Osteoblast (primary cell): ENCODE data around the gene NOS3. TPM values are rescaled to one million over a fixed set of nuclear protein-coding genes. Genes with fewer than 3 reads are reported as not detected.

ENCODE experiments used
- DNase-seq: peaks from one replicate; pipeline ENCODE4 v3.0.0; 2011; ENCODE audit warnings: low spot score, mixed read lengths; ENCODE audit not compliant: insufficient read length; ENCODE audit errors: missing footprints
- H2AFZ ChIP-seq: 2 replicates; pipeline ENCODE4 v1.6.0; 2011; ENCODE audit warnings: mild to moderate bottlenecking, low read length
- H3K27ac ChIP-seq: 2 replicates; pipeline ENCODE4 v1.5.1; 2011; ENCODE audit warnings: mild to moderate bottlenecking, low read depth, low read length, moderate library complexity
- H3K27me3 ChIP-seq: 2 replicates; pipeline ENCODE4 v1.6.0; 2012; ENCODE audit warnings: mild to moderate bottlenecking, control low read depth, inconsistent platforms, low read length, moderate library complexity; ENCODE audit not compliant: insufficient read depth
- H3K36me3 ChIP-seq: 2 replicates; pipeline ENCODE4 v1.5.1; 2011; ENCODE audit warnings: mild to moderate bottlenecking, low read length, control low read depth, moderate library complexity; ENCODE audit not compliant: insufficient read depth
- H3K4me1 ChIP-seq: 2 replicates; pipeline ENCODE4 v1.5.1; 2011; ENCODE audit warnings: mild to moderate bottlenecking, low read length, control low read depth, moderate library complexity; ENCODE audit not compliant: insufficient read depth
- H3K4me2 ChIP-seq: 2 replicates; pipeline ENCODE4 v1.6.0; 2011; ENCODE audit warnings: mild to moderate bottlenecking, low read length; ENCODE audit not compliant: insufficient read depth
- H3K4me3 ChIP-seq: fragments of 200-600 bp; sonication (generic); 3 replicates; pipeline ENCODE4 v1.5.1; 2012; ENCODE audit warnings: mild to moderate bottlenecking, low read length, inconsistent platforms; ENCODE audit not compliant: insufficient read depth
- H3K79me2 ChIP-seq: 2 replicates; pipeline ENCODE4 v1.6.0; 2012; ENCODE audit warnings: mild to moderate bottlenecking, low read length, control low read depth, inconsistent platforms; ENCODE audit not compliant: insufficient read depth
- H3K9me3 ChIP-seq: 2 replicates; pipeline ENCODE4 v1.5.1; 2011; ENCODE audit warnings: low read depth, low read length, control low read depth
- H4K20me1 ChIP-seq: 2 replicates; pipeline ENCODE4 v1.6.0; 2012; ENCODE audit warnings: mild to moderate bottlenecking, low read length, control low read depth; ENCODE audit not compliant: insufficient read depth
- CTCF ChIP-seq: IDR thresholded peaks from 2 replicates; pipeline ENCODE4 v1.5.1; 2011; ENCODE audit warnings: mild to moderate bottlenecking, low read depth, low read length, moderate library complexity; ENCODE audit errors: extremely low read depth
- total RNA-seq: library from RNA; depleted of rRNA; stranded (reverse); fragments of >200 nt; gene quantifications from 2 replicates; pipeline ENCODE4 v1.2.3, GENCODE V29; 2012

NOS3 gene
- total RNA-seq, 1 donor: not detected

DNA sequence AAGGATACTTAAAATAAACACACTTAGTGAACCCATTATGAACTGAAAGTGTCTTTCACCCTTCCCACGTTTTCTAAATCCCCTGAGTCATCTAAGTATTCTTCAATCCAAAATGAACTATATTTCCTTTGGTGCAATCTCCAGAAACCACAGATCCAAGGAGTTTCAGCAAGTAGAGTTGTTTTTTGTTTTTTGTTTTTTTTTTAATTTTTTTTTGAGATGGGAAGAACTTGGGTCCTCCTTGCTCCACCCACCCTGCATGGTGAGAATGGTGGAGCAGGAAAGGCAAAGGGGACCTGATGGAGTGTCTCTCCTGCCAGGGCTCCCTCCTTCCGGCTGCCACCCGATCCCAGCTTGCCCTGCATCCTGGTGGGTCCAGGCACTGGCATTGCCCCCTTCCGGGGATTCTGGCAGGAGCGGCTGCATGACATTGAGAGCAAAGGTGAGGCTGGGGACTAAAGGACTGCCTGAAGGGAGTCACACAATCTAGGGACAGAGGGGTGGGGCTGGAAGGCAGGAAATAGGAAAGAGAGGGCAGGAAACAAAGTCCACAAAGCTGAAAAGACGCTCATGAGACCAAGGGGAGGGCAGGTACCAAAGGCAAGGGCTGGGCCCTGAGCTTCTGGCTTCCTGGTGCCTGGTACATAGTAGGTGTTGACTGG lies 21.3 kb downstream of the NOS3 start:
- Histone ChIP-seq H4K20me1 (no peaks in the 10 kb centered on the region), H3K4me2 (no peak overlapping the region), H3K4me3 (no peak overlapping the region), H3K4me1 (peaks cover 9% of the 10 kb centered on the region), H3K27me3 (peaks cover 6% of the 10 kb centered on the region), H3K36me3 (no peaks in the 10 kb centered on the region), H2AFZ (no peak overlapping the region), H3K27ac (no peak overlapping the region), H3K79me2 (no peaks in the 10 kb centered on the region), H3K9me3 (no peaks in the 10 kb centered on the region)
- no peak for TF ChIP-seq CTCF
- peak; percentile 77 for DNase-seq

DNA sequence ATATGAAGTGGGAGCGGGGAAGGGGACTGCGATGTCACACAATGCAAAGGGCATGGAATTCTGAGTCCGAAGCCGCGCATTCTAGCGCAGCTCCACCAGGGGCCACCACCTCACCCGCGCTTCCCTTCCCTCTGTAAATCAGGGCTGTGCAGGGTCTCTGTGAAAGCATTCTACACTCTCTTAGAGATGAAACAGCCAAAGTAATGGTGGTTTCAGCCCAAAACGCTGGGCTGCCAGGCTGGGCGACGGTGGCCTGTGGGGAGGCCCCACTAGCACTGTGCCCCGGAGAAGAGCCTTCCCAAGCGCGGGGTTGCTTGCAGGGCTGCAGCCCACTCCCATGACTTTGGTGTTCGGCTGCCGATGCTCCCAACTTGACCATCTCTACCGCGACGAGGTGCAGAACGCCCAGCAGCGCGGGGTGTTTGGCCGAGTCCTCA lies 22.1 kb downstream of the NOS3 start:
- Histone ChIP-seq H2AFZ (peak overlapping the region; percentile 31), H3K9me3 (no peaks in the 10 kb centered on the region), H3K4me3 (peak overlapping the region; percentile 15), H3K4me2 (peak overlapping the region; percentile 19), H3K27ac (no peak overlapping the region), H3K79me2 (no peaks in the 10 kb centered on the region), H4K20me1 (no peaks in the 10 kb centered on the region), H3K36me3 (no peaks in the 10 kb centered on the region), H3K27me3 (peaks cover 12% of the 10 kb centered on the region), H3K4me1 (peaks cover 9% of the 10 kb centered on the region)
- DNase-seq: peak; percentile 93
- peak; percentile 57 for TF ChIP-seq CTCF

DNA sequence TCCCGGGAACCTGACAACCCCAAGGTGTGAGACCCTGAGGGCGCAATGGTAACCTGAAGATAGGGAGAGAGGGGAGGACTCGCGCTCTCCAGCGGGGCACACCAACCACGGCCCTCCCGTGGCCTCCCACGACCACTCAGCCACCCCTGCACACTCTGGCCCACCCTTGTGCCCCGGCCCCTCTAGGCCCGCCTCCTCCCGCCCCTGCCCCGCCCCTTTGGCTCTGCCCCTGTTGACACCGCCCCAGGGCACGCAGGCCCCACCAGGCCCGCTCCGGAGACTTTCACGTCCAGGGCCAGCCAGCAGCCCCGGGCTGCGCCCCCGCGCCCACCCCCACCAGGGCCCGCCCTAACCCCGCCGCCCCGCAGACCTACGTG lies 22.5 kb downstream of the NOS3 start:
- H3K27me3 ChIP-seq: peaks cover 15% of the 10 kb centered on the region
- H3K9me3 ChIP-seq: no peaks in the 10 kb centered on the region
- H3K4me3 ChIP-seq: peak overlapping the region; percentile 69
- H2AFZ ChIP-seq: no peak overlapping the region
- H3K4me2 ChIP-seq: peak overlapping the region; percentile 82
- no peak overlapping the region for H3K27ac ChIP-seq
- no peak for TF ChIP-seq CTCF
- DNase-seq: peak; percentile 81
- H4K20me1 ChIP-seq: no peaks in the 10 kb centered on the region
- peaks cover 9% of the 10 kb centered on the region for H3K4me1 ChIP-seq
- H3K36me3 ChIP-seq: no peaks in the 10 kb centered on the region
- H3K79me2 ChIP-seq: no peaks in the 10 kb centered on the region

DNA sequence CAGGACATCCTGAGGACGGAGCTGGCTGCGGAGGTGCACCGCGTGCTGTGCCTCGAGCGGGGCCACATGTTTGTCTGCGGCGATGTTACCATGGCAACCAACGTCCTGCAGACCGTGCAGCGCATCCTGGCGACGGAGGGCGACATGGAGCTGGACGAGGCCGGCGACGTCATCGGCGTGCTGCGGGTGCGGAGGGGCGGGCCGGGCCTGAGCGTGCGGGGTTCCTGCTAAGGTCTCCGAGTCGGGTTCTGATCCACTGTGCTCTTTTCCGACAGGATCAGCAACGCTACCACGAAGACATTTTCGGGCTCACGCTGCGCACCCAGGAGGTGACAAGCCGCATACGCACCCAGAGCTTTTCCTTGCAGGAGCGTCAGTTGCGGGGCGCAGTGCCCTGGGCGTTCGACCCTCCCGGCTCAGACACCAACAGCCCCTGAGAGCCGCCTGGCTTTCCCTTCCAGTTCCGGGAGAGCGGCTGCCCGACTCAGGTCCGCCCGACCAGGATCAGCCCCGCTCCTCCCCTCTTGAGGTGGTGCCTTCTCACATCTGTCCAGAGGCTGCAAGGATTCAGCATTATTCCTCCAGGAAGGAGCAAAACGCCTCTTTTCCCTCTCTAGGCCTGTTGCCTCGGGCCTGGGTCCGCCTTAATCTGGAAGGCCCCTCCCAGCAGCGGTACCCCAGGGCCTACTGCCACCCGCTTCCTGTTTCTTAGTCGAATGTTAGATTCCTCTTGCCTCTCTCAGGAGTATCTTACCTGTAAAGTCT lies 23.1 kb downstream of the NOS3 start:
- H3K27me3 ChIP-seq: peaks cover 20% of the 10 kb centered on the region

More for the DNA sequence above, 23.1 kb downstream of the NOS3 start:
- no peaks in the 10 kb centered on the region for H4K20me1 ChIP-seq
- TF ChIP-seq CTCF: peak; percentile 11
- DNase-seq: peak; percentile 97
- H2AFZ ChIP-seq: peak overlapping the region; percentile 87
- no peak overlapping the region for H3K27ac ChIP-seq
- peak overlapping the region; percentile 69 for H3K4me3 ChIP-seq
- no peaks in the 10 kb centered on the region for H3K79me2 ChIP-seq
- peak overlapping the region; percentile 82 for H3K4me2 ChIP-seq
- H3K36me3 ChIP-seq: no peaks in the 10 kb centered on the region
- H3K9me3 ChIP-seq: no peaks in the 10 kb centered on the region
- peaks cover 9% of the 10 kb centered on the region for H3K4me1 ChIP-seq
